ENCODE measurements around the gene SCT. TPM values are rescaled to one million over a fixed set of nuclear protein-coding genes. Genes with fewer than 3 reads are reported as not detected.

SCT gene
- polyA plus RNA-seq, 3 donors from 2014 or later = not detected

DNA sequence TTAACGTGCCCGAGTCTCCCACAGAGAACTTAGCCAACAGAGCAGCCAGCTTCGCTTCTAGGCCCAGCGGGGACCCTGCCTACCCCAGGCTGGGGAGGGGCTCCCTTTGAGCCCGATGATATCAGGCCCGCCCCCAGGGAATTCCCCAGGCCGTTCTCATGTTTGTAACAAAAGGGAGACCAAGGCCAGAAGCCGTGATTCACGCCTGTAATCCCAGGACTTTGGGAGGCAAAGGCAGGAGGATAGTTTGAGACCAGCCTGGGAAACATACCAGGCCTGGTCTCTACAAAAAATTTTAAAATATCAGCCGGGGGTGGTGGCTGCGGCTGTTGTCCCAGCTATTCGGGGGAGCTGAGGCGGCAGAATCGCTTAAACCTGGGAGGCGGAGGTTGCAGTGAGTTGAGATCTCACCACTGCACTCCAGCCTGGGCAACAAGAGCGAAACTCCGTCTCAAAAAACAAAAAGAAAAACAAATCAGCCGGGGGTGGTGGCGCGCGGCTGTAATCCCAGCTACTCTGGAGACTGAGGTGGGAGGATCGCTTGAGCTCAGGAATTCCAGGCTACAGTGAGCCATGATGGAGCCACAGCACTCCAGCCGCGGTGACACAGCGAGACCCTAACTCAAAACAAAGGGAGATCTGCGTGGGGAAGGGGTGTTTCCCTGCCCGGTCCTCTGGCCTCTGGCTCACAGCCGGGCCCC, 11.8 kb upstream of the SCT start:
- Mint-ChIP-seq H3K9me3 (no peaks in the 10 kb centered on the region), H3K4me1 (peaks cover 0 to 6% of the 10 kb centered on the region in 2 donors), H3K36me3 (no peaks in the 10 kb centered on the region), H3K27me3 (ENCODE audit: low read depth in 3 of 3) (peaks cover 8 to 11% (median 10%) of the 10 kb centered on the region in 3 donors), H3K4me3 (peak overlapping the region in 1 of 5 donors; percentile 46), H3K27ac (no peak overlapping the region)
- no peak for DNase-seq

DNA sequence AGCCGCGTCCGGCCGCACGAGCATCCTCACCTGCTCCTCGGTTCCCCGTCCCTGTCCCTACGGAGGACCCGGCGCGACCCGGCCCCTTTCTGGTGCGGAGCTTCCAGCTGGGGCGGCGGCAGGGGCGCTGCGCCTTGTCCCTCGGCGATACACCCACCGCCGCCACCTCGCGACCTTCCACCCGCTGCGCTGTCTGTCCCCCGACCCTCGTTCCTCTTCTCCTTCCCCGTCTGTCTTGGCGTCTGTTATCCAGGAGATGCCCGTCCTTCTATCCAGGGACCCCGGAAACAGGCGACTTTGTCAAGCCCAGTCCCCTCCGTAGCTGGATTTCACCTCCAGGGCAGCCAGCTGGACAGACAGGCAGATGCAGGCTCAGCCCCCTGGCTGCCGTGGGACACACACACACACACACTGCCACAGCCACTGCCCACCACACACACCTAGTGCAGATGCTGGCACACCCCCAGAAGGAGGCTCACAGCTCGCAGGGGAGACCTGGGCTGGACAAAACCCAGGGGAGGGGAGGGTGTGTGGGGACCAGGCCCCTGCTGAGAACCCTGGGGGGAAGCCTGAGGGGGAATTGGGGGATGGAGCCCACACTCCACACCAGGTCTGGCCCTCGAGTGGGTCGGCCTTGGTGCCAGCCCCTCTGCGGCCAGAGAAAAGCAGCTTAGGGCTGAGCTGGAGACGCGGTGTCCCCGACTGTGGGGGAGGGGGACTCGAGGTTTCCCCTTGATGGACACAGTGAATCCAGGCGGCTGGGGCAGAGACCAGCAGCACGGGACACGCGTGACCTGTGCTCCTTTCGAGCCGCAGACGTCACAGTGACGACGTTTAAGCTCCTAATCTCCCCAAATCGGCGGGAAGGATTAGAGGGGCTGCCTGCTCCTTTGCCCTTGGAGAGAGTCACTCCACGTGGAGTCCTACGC, 10.9 kb upstream of the SCT start:
- no peak for DNase-seq
- Mint-ChIP-seq H3K9me3 (no peaks in the 10 kb centered on the region), H3K36me3 (peaks cover 0 to 2% (median 0%) of the 10 kb centered on the region in 3 donors), H3K27ac (no peak overlapping the region), H3K4me1 (peaks cover 0 to 6% of the 10 kb centered on the region in 2 donors), H3K4me3 (peak overlapping the region in 4 of 5 donors; percentile 24 to 62 (median 38)), H3K27me3 (ENCODE audit: low read depth in 3 of 3) (peaks cover 8 to 11% (median 10%) of the 10 kb centered on the region in 3 donors)

GRCh38 chr11:637333-637592, 10.3 kb upstream of the SCT start:
- Mint-ChIP-seq H3K27me3 (ENCODE audit: low read depth in 3 of 3) (peaks cover 8 to 11% (median 10%) of the 10 kb centered on the region in 3 donors), H3K27ac (no peak overlapping the region), H3K9me3 (no peaks in the 10 kb centered on the region), H3K36me3 (peaks cover 0 to 4% (median 0%) of the 10 kb centered on the region in 3 donors), H3K4me3 (peak overlapping the region in 3 of 5 donors; percentile 24 to 48 (median 26)), H3K4me1 (peaks cover 0 to 6% of the 10 kb centered on the region in 2 donors)
- DNase-seq = no peak

- DNase-seq = no peak
- peak within 1 kb of the TSS in 4 of 5 donors; percentile 24 to 62 (median 38) for H3K4me3 Mint-ChIP-seq
- H3K27me3 Mint-ChIP-seq (ENCODE audit: low read depth in 3 of 3) = peaks cover 6 to 11% (median 10%) of the 10 kb centered on the region in 3 donors
- no peaks in the 10 kb centered on the region for H3K9me3 Mint-ChIP-seq
- peaks cover 0 to 4% (median 0%) of the 10 kb centered on the region in 3 donors for H3K36me3 Mint-ChIP-seq
- no peak within 1 kb of the TSS for H3K27ac Mint-ChIP-seq
- H3K4me1 Mint-ChIP-seq = peaks cover 0 to 6% of the 10 kb centered on the region in 2 donors
These were observed 9.7 kb upstream of the SCT start, which contains the start of gene DRD4 for GRCh38 chr11:636511-637332. DRD4 (plus strand) TSS chr11:637269; CDS start chr11:637305, 36 bp downstream.

DNA sequence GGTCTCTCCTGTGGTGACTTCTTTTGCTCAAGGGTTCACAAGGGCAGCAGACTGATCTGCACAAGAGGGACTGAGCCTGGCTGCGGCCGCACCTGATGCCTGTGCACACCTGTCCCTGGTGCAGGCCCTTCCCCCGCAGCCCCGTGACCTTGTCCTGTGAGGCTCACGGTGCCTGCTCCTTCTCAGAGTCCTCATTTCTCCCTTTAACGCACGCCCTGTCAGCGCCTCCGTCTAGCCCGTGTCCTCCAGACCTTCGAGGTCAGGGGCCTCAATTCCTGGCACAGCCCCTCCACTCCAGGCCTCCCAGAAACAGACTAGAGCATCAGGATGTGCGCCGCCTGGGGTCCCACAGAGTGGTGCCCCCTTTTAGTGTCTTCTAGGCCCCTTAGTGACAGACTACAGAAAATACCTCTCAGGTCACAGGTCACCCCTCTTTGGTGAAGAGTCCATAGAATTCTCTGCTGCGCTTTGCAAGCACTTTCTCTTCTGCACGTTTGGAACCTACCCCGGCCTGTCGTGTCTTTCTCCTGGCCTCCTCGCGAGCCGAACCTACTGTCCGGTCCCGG, 9.0 kb upstream of the SCT start:
- no peak for DNase-seq
- peaks cover 0 to 4% (median 0%) of the 10 kb centered on the region in 3 donors for H3K36me3 Mint-ChIP-seq
- H3K9me3 Mint-ChIP-seq = no peaks in the 10 kb centered on the region
- peaks cover 0 to 6% of the 10 kb centered on the region in 2 donors for H3K4me1 Mint-ChIP-seq
- H3K27ac Mint-ChIP-seq = no peak overlapping the region
- peaks cover 5 to 11% (median 10%) of the 10 kb centered on the region in 3 donors for H3K27me3 Mint-ChIP-seq (ENCODE audit: low read depth in 3 of 3)
- H3K4me3 Mint-ChIP-seq = no peak overlapping the region

DNA sequence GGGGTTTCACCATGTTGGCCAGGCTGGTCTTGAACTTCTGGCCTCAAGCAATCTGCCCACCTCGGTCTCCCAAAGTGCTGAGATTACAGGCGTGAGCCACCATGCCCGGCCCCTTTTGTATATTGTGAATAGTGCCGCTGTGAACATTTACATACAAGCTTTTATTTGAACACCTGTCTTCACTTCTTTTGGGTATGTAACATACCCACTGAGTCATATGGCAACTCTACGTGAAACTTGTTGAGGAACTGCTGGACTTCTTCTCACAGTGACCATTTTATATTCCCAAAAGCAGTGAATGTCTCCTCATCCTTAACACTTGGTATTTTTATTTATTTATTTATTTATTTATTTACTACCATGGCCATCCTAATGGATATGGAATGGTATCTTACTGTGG, 3.9 kb upstream of the SCT start:
- Mint-ChIP-seq H3K36me3 (peaks cover 0 to 4% (median 3%) of the 10 kb centered on the region in 3 donors), H3K4me1 (peaks cover 19 to 22% of the 10 kb centered on the region in 2 donors), H3K9me3 (peaks cover 0 to 2% (median 0%) of the 10 kb centered on the region in 6 donors), H3K27ac (no peak overlapping the region), H3K4me3 (no peak overlapping the region), H3K27me3 (ENCODE audit: low read depth in 3 of 3) (peaks cover 10 to 20% (median 13%) of the 10 kb centered on the region in 3 donors)
- DNase-seq = no peak

- Mint-ChIP-seq H3K4me3 (peak overlapping the region; percentile 76 to 82 (median 77)), H3K36me3 (peaks cover 0 to 4% (median 3%) of the 10 kb centered on the region in 3 donors), H3K4me1 (peaks cover 19 to 22% of the 10 kb centered on the region in 2 donors), H3K9me3 (peaks cover 0 to 2% (median 0%) of the 10 kb centered on the region in 6 donors), H3K27ac (peak overlapping the region; percentile 16 to 82 (median 50)), H3K27me3 (ENCODE audit: low read depth in 3 of 3) (peaks cover 7 to 20% (median 13%) of the 10 kb centered on the region in 3 donors)
- DNase-seq = peak in 1 of 3 donors; percentile 20
These were observed 2.2 kb upstream of the SCT start for GRCh38 chr11:629237-629583.

GRCh38 chr11:628056-628455, 1.1 kb upstream of the SCT start:
- peaks cover 7 to 20% (median 15%) of the 10 kb centered on the region in 3 donors for H3K27me3 Mint-ChIP-seq (ENCODE audit: low read depth in 3 of 3)
- H3K9me3 Mint-ChIP-seq = peaks cover 0 to 2% (median 0%) of the 10 kb centered on the region in 6 donors
- peaks cover 0 to 4% (median 3%) of the 10 kb centered on the region in 3 donors for H3K36me3 Mint-ChIP-seq
- H3K4me1 Mint-ChIP-seq = peaks cover 19 to 22% of the 10 kb centered on the region in 2 donors
- peak overlapping the region; percentile 12 to 88 (median 64) for H3K27ac Mint-ChIP-seq
- H3K4me3 Mint-ChIP-seq = peak overlapping the region; percentile 76 to 82 (median 77)
- no peak for DNase-seq

DNA sequence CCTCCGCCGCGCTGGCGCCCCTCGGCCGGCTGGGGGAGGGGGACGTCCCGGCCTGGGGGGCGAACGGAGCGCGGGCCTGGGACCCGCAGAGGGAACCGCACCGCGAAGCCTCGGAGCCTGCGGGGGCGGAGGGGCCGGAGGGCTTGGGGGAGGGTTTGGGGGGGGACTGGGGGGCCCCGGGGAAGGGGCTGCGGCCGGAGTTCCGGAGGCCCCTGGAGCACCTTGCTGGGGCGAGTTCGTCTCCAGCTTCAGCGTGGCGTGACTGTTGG, 261 bp upstream of the SCT start:
- Mint-ChIP-seq H3K4me1 (peaks cover 19 to 22% of the 10 kb centered on the region in 2 donors), H3K36me3 (peaks cover 0 to 3% (median 0%) of the 10 kb centered on the region in 3 donors), H3K9me3 (peaks cover 0 to 2% (median 0%) of the 10 kb centered on the region in 6 donors), H3K27ac (no peak overlapping the region), H3K4me3 (no peak overlapping the region), H3K27me3 (ENCODE audit: low read depth in 3 of 3) (peaks cover 7 to 20% (median 15%) of the 10 kb centered on the region in 3 donors)
- no peak for DNase-seq

DNA sequence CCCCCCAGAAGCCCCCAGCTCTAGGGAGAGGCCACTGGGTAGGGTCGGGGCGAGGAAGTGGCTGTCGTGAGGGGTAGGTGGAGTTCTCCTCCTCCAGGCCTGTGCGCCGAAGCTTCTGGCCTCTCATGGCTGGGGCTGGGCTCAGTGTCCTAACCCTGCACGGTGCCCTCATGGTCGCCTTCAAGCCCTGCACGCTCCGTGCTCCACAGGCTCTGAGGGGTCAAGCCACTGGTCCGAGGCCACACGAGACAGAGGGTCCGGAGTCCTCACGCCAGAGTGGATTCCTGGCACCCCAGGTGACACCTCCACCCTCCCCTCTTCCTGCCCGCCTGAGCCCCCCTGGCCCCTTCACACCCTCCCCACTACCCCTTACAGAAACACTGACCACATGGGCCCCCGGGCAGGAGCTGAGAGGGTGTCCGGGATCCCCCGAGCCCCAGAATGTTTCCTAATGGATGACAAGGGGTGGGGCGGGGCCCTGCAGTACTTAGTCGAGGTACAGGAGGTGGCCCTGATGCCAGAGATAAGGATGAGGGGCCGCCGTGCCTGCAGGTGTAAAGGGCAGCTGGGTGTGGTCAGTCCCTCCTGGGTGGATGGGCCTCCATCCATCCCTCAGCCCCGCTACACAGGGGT, 1.2 kb downstream of the SCT start:
- Mint-ChIP-seq H3K4me1 (peaks cover 19 to 22% of the 10 kb centered on the region in 2 donors), H3K4me3 (no peak overlapping the region), H3K9me3 (peaks cover 0 to 2% (median 0%) of the 10 kb centered on the region in 6 donors), H3K36me3 (peaks cover 0 to 3% (median 0%) of the 10 kb centered on the region in 3 donors), H3K27me3 (ENCODE audit: low read depth in 3 of 3) (peaks cover 7 to 20% (median 17%) of the 10 kb centered on the region in 3 donors), H3K27ac (no peak overlapping the region)
- DNase-seq = no peak

- Mint-ChIP-seq H3K27ac (no peak within 1 kb of the TSS), H3K4me1 (peaks cover 19 to 22% of the 10 kb centered on the region in 2 donors), H3K27me3 (ENCODE audit: low read depth in 3 of 3) (peaks cover 7 to 18% (median 17%) of the 10 kb centered on the region in 3 donors), H3K36me3 (peaks cover 0 to 3% (median 0%) of the 10 kb centered on the region in 3 donors), H3K9me3 (peaks cover 0 to 2% (median 0%) of the 10 kb centered on the region in 6 donors), H3K4me3 (no peak within 1 kb of the TSS)
- no peak for DNase-seq
These were observed 2.0 kb downstream of the SCT start, which contains the start of gene CDHR5 for GRCh38 chr11:624705-625635. CDHR5 (minus strand) TSS chr11:624955; CDS start chr11:624902, 53 bp downstream.

All from immature natural killer cell (primary cell).